ENCODE data around the gene PITX2.

- TF ChIP-seq, protein P1, sequence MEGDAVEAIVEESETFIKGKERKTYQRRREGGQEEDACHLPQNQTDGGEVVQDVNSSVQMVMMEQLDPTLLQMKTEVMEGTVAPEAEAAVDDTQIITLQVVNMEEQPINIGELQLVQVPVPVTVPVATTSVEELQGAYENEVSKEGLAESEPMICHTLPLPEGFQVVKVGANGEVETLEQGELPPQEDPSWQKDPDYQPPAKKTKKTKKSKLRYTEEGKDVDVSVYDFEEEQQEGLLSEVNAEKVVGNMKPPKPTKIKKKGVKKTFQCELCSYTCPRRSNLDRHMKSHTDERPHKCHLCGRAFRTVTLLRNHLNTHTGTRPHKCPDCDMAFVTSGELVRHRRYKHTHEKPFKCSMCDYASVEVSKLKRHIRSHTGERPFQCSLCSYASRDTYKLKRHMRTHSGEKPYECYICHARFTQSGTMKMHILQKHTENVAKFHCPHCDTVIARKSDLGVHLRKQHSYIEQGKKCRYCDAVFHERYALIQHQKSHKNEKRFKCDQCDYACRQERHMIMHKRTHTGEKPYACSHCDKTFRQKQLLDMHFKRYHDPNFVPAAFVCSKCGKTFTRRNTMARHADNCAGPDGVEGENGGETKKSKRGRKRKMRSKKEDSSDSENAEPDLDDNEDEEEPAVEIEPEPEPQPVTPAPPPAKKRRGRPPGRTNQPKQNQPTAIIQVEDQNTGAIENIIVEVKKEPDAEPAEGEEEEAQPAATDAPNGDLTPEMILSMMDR (IDR thresholded peaks at IDR 0.05 in 2 of 3, conservative IDR thresholded peaks at IDR 0.05 in 1 of 3; ENCODE audit: borderline replicate concordance in 1 of 3, insufficient read depth in 1 of 3, low read depth in 2 of 3, low read length in 2 of 3) = no peak
- TF ChIP-seq ZNF274 (IDR thresholded peaks at IDR 0.05; ENCODE audit: low read depth, low read length) = no peak
These were observed 8.0 kb upstream of the PITX2 start for GRCh38 chr4:110630688-110631402.

All from HCT116 (cell line).